Amygdala (tissue), 56 donors: ENCODE data around the gene FST.

Source experiments
- DNase-seq, 56 donors: peaks; one replicate each; lab custom pipeline; 2025; lab: John Stamatoyannopoulos, UW

Gene FST

DNA sequence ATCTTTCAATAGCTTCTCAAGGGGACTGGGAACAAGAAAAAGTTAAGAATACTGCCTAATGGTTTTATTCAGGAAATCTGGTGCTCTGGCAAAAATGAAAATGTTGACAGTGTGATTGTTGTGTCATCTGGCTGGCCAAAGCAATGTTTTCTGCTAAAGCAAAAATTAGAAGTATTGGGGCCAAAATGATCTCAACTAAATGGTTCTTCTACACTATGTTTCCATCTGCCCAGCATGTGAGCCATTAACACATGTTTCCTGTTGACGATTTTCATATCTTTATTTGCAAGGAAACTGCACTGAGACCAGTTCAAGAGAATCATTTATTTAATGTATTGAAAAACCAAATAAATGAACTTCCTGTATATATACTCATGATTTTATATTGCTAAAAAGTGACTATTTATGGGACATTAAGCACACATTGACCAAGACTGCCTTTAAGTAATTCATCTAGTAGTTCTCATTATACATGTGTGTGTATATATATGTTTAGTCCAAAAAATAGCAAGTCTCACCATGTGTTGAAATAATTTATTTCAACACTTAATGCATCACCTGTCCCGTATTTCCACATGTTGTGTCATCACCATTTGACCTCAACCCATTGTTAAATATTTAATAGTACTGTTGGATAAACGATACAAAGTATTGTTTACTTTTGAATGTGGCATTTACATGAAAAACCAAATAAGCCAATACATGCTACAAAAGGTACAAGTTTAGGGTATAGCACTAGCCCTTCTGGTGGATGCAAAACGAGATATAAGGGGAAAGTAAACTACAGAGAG, 7.5 kb upstream of the FST start:
- DNase-seq, result no peak

- DNase-seq, result no peak
These were observed 6.8 kb upstream of the FST start for GRCh38 chr5:53473633-53474032.

- DNase-seq, result no peak
These were observed 5.1 kb upstream of the FST start for GRCh38 chr5:53475320-53475719.

DNA sequence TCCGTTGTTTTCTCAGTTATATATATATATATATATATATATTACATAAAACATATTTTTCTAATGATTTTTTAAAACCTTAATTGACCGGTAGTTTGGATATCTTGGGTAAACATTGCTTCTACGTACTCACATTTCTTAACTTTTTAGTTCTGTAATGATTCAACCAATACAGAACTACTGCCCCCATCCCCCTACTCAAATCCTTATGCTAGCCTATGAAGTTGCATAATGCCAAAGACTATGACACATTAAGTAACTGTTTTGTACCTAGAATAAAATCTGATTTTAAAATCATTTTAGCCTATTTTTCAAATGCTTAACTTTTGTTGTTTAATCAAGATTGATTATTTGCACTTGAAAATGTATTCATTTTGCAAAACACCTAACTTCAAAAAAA, 4.4 kb upstream of the FST start:
- no peak for DNase-seq

GRCh38 chr5:53476531-53477480, 3.6 kb upstream of the FST start:
- peak in 1 of 56 donors; percentile 6 for DNase-seq

- peak in 2 of 56 donors; percentile 0 to 58 for DNase-seq
These were observed 1.9 kb upstream of the FST start for GRCh38 chr5:53478411-53479044.

- no peak for DNase-seq
These were observed 1.3 kb upstream of the FST start for GRCh38 chr5:53479045-53479589.

DNA sequence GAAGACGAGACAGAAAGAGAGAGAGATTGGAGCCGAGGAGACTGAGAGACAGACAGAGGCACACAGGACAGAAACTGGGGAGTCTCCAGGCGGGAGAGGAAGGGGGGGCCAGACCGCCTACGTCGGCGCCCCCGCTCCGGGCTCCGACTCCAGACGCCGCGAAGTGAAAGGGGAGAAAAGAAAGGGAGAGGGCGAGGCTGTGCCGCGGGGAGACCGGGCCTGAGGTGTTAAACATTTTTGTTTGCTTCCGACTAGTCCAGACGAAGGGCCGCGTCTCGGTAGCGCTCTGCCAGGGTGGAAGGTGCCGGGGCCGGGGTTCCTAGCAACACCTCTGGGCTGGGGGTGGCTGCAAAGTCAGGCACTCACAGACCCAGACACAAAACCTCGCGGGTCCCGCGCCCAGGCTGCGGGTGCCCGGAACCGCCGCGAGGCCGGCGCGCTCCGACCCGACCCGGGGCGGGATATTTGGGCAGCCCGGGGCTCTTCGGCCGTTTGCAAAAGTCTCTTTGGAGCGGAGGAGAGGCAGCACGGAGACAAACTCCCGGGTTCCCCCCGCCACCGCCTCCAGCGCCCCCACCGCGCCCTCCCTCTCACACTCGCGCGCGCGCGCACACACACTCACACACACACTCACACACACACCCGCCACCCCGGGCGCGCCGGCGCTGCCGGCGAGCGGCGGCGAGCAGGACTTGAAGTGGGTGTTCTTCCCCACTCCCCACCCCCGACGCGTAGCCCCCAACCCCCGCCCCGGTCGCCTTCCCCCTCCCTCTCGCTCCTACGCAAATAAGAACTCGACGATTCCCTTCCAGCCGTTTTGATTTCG, 626 bp upstream of the FST start:
- DNase-seq, result peak in 3 of 56 donors; percentile 9 to 37 (median 36)

DNA sequence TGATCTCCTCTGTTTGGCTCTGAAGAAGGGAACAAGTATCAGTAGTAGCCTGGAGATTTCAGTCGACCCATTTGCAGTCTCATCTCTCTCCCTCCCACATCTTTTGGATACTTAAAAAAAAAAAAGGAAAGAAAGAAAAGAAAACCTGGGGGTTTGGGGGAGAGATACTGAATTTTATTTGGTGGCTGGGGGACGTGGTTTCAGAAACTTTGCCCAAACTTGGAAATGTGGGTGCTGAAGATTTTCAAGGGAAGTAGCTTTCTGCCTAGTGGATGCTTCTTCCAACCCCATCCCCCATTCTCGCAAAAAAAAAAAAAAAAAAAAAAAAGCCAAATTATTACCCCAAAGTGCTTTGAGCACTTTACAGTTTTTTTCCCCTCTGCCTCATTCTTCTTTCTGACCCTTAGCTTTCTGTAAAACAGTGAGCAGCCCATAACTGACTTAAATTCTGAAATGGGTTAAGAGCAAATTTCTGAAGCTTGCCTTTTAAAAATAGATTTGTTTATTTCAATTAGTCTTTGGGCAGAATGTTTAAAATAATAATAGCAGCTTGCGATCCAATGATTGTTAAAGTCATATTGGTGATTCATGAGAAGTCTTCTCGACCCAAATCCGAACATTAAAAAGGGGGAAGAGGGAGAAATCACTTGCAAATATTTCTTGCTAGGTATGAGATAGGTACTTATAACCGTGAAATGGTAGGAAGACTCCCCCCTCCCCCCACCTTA, 894 bp downstream of the FST start:
- DNase-seq, result no peak

- DNase-seq, result peak in 7 of 56 donors; percentile 14 to 58 (median 29)
These were observed 1.7 kb downstream of the FST start for GRCh38 chr5:53481887-53482716.

- DNase-seq, result peak in 1 of 56 donors; percentile 8
These were observed 2.5 kb downstream of the FST start for GRCh38 chr5:53482717-53483638.

- no peak for DNase-seq
These were observed 7.0 kb downstream of the FST start for GRCh38 chr5:53487436-53487835.

DNA sequence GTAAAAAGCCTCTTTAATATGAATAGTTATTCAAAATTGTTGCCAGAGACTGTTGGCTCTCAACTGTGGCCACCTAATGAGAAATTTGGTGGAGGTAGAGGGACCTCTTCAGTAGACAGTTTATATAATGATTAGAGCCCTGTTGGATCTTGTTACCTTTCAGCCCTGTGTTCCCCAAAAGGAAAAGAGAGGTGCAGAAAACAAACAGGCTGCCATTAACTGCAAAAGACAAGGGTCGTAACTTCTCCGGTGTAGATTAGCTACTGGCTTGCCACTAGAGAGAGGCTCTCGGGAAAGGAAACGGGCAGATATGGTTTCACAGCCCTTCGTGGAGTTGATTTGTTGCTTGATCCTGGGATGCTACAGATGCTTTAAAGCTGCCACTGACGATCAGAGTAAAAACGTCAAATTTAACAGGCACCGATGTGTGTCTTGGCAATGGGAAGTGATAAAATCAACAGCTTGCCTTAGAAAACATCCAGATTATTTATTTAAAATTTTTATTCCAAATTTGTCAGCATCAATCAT, 7.8 kb downstream of the FST start:
- no peak for DNase-seq

DNA sequence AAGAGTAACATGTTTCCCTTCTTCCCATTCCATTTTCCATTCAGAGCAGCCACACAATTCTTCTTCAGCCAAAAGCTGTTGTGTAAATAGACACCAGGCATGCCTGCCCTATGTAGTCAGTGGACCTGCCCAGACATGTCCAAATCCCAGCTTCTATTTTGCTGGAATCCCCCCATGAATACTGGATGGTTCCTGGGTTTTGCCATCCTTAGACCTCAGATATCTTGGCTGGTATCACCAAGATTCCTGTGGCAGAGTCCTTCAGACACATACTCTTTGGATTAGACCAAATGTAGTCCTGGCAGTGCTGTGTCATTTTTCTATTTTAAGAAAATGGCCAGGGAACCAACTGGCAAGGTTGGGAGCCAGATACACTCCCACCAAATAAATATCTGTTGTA, 10.3 kb downstream of the FST start:
- no peak for DNase-seq

DNA sequence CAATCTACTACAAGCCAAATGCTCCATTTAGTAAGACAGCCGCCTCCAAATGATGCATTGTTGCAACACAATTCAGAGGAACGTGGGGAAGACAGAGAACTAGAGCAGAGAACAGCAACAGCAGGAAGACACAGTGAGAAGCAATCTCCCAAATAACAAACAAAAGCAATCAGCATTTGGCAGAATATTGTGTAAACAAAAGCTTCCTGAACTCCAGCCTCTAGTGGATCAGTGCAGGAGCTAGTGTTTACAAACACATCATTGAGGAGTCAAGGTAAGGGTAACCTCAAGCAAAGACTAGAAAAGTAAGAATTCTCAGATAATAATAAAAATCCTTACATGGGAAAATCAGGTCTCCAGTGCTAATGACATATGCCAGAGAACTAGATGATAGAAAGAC, 20.6 kb downstream of the FST start:
- DNase-seq, result no peak

GRCh38 chr5:53503562-53504218, 23.3 kb downstream of the FST start:
- no peak for DNase-seq
